Measurements from ENCODE around the gene MAP7D1.
A peak's percentile ranks its signal among the peaks of the same experiment; 100 is the strongest.

The MAP7D1 gene

GRCh38 chr1:36155408-36156328 is at the start of gene MAP7D1:
Gene MAP7D1, plus strand, starts transcription at chr1:36156160. Its CDS starts 258 bp downstream, at chr1:36156418.
- peak; percentile 90 for DNase-seq (ENCODE audit: low spot score)

DNA sequence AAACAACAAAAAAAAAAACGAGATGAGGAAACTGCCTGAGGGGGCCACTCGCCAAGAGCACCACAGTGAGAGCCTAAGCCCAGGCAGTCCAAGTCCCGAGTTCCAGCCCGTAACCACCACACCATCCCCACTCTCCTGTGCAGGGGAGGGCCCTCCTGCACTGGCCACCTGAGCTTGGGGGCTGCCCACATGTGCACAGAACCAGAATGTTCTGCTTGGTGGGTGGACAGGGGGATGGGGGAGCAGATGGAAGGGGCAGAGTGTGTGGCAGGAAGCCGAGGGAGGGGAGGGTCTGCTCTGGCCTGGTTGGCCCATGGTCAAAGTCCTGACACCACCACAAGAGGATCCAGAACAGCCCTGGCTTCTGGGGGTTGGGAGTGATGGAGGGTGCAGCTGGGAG is 49.7 kb upstream of the MAP7D1 start:
- no peak for DNase-seq (ENCODE audit: low spot score)

- DNase-seq (ENCODE audit: low spot score), result no peak
These were observed 48.6 kb upstream of the MAP7D1 start for GRCh38 chr1:36107394-36107793.

GRCh38 chr1:36108314-36108713 is 47.6 kb upstream of the MAP7D1 start:
- no peak for DNase-seq (ENCODE audit: low spot score)

DNA sequence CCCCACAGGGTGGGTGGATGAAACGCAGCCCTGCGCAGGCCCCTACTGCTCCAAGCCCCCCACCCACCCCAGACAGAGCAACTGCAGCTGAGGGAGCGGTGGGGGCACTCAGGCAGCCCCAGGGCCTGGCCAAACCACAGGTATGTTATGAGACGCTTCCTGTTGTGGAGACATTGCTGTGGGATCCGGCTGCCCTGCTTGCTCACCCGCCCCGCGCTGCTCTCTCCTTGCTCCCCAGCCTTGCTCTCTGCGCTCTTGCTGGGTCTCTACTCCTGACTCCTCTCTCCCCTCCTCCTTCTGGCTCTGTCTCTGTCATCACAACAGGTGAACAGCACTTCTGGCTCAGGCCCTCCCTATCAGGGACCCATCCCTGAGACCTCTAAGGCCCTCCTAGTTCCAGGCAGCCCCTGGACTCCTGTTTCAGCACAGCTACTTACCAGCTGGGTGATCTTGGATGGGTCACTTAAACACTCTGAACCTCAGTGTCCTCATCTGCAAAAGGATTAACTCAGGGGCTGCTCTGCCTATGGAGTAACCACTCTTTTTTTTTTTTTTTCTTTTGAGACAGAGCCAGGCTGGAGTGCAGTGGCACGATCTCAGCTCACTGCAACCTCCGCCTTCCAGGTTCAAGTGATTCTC is 46.8 kb upstream of the MAP7D1 start:
- no peak for DNase-seq (ENCODE audit: low spot score)

DNA sequence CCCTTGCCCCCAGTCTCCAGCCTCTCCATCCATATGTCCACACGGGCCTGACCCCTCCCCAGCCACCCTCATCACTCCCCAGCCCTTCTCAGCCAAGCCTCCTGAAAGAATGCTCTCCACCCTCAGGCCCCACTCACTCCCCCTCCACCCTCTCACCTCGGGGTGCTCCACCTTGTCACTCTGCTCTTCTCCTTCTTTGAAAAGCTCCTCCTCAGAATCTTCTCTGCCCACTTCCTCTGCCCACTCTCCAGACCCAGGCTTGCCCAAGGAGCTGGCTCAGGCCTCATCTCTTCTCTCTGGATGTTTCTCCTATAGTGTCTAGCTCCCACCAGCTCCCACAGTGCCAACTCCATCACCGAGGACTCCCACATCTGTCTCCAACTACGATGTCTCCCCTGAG is 44.8 kb upstream of the MAP7D1 start:
- no peak for DNase-seq (ENCODE audit: low spot score)

GRCh38 chr1:36112823-36113222 is 43.1 kb upstream of the MAP7D1 start:
- DNase-seq (ENCODE audit: low spot score), result no peak

GRCh38 chr1:36114371-36114770 is 41.6 kb upstream of the MAP7D1 start:
- no peak for DNase-seq (ENCODE audit: low spot score)

DNA sequence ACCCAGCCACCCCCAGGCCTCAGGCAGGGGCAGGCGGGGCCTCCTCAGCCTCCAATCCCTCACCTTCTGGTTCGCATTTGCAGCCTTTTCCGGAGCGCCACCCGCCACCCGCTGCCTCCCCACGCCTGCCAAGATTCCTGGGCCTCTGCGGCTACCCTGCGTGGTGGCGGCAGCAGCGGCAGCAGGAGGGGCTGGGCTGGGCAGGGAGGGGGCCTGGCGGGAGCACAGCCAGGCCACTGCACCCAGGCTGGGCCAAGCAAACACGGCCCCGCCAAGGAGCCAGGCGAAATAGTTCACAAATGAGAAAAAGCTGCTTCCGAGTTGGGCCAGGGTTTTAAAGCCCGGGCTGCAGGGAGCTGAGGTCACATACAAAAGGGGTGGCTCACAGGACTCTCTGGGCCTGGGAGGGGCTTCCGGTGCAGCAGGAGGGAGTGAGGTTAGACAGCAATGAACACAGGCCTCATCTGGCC is 40.7 kb upstream of the MAP7D1 start:
- DNase-seq (ENCODE audit: low spot score), result no peak

GRCh38 chr1:36115931-36116330 is 40.0 kb upstream of the MAP7D1 start:
- DNase-seq (ENCODE audit: low spot score), result no peak

GRCh38 chr1:36116901-36117300 is 39.1 kb upstream of the MAP7D1 start:
- DNase-seq (ENCODE audit: low spot score), result no peak

- no peak for DNase-seq (ENCODE audit: low spot score)
These were observed 37.3 kb upstream of the MAP7D1 start for GRCh38 chr1:36118447-36119204.

GRCh38 chr1:36119456-36119855 is 36.5 kb upstream of the MAP7D1 start:
- no peak for DNase-seq (ENCODE audit: low spot score)

- DNase-seq (ENCODE audit: low spot score), result no peak
These were observed 33.6 kb upstream of the MAP7D1 start for GRCh38 chr1:36122062-36123030.

DNA sequence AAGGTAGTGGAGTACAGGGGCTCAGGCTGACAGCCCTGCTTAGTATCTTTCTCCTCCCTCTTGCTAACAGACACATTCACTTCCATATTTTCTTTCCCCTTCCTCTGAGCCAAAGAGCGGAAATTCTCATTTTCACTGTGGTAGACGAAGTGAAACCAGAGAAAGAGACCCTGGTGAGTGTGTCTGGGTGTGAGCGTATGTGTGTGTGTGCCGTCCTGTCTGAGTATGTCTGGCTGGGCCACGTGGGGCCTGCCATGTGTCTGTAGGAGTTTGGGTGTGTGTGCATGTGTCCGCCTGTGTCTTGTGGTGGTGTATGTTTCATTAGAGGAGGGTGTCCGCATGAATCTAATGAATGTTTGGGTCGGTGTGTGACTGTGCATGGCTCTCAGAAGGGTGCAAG is 32.6 kb upstream of the MAP7D1 start:
- peak; percentile 54 for DNase-seq (ENCODE audit: low spot score)

- no peak for DNase-seq (ENCODE audit: low spot score)
These were observed 31.4 kb upstream of the MAP7D1 start for GRCh38 chr1:36124404-36125128.

- no peak for DNase-seq (ENCODE audit: low spot score)
These were observed 30.6 kb upstream of the MAP7D1 start, which contains the start of gene COL8A2 for GRCh38 chr1:36125129-36125991. Gene COL8A2, minus strand, starts transcription at chr1:36125222. Its CDS starts 24,980 bp downstream, at chr1:36100242.

GRCh38 chr1:36126005-36126716 is 29.8 kb upstream of the MAP7D1 start:
- no peak for DNase-seq (ENCODE audit: low spot score)

All from globus pallidus (tissue), 1 donor.